ENCODE measurements around the gene DLGAP5. TPM values are rescaled to one million over a fixed set of nuclear protein-coding genes. Genes with fewer than 3 reads are reported as not detected.

Gene DLGAP5
- total RNA-seq, 1 experiment from 2014 or later: 118 TPM

GRCh38 chr14:55103005-55103640 lies 88.3 kb downstream of the DLGAP5 start:
- no peak overlapping the region for H3K56ac ChIP-seq (ENCODE audit: insufficient read length, low read depth, low read length)
- H4K20me1 ChIP-seq (ENCODE audit: control insufficient read depth, insufficient read depth, insufficient read length): no peaks in the 10 kb centered on the region
- WGBS (ENCODE audit: extremely low coverage, insufficient read length, low lambda C conversion rate): no CpG with 5 or more reads among the region's 13 CpGs
- peak overlapping the region; percentile 45; the same call in 1 of the 2 replicates for H3K14ac ChIP-seq (ENCODE audit: insufficient read depth, low read length)
- no peak overlapping the region for H3T11ph ChIP-seq (ENCODE audit: low read length)
- no peak overlapping the region for H3K9ac ChIP-seq (ENCODE audit: extremely low read depth, insufficient read length, low read length)
- H3K27ac ChIP-seq (ENCODE audit: insufficient read length, low read depth, low read length): peak overlapping the region; percentile 71
- no peaks in the 10 kb centered on the region for H3K79me2 ChIP-seq (ENCODE audit: insufficient read depth, low read length)
- H3K4ac ChIP-seq (ENCODE audit: low read depth, low read length): no peak overlapping the region
- no peak overlapping the region for H3K23ac ChIP-seq (ENCODE audit: insufficient read length, low read depth, low read length)
- H3K4me2 ChIP-seq (ENCODE audit: insufficient read depth, insufficient read length, low read length): peak overlapping the region; percentile 16
- no peaks in the 10 kb centered on the region for H3K27me3 ChIP-seq (ENCODE audit: insufficient read depth, low read length)
- Mint-ChIP-seq H3K4me1 (peaks cover 38 to 44% of the 10 kb centered on the region in 2 experiments), H3K4me3 (peak overlapping the region; percentile 3 to 44; a peak in 4 of 5 replicates), H3K27me3 (ENCODE audit: low read depth) (peaks cover 6% of the 10 kb centered on the region), H3K27ac (peak overlapping the region; percentile 76 to 96 (median 89)), H3K9me3 (no peaks in the 10 kb centered on the region), H3K36me3 (ENCODE audit: insufficient read depth in 1 of 3, low read depth in 3 of 3) (peaks cover 0 to 5% (median 0%) of the 10 kb centered on the region in 3 experiments; a peak in 2 of 7 replicates)
- DNase-seq: peak; percentile 89
- no peak overlapping the region for H4K8ac ChIP-seq (replicated peaks; ENCODE audit: insufficient read length, low read depth, low read length)
- H3K23me2 ChIP-seq (ENCODE audit: insufficient read length, low read depth, low read length, poor library complexity, severe bottlenecking): no peaks in the 10 kb centered on the region
- H2BK120ac ChIP-seq (ENCODE audit: low read depth, low read length, poor library complexity, severe bottlenecking): no peak overlapping the region
- H4K5ac ChIP-seq (ENCODE audit: insufficient read length, low read depth, low read length): no peak overlapping the region
- H2BK5ac ChIP-seq (ENCODE audit: insufficient read length, low read length): no peak overlapping the region
- H2AK5ac ChIP-seq (ENCODE audit: insufficient read length, low read length): no peak overlapping the region
- no peak for TF ChIP-seq CTCF (conservative IDR thresholded peaks at IDR 0.05)
- no peak overlapping the region for H4K91ac ChIP-seq (ENCODE audit: insufficient read length, low read depth, low read length)
- H2BK12ac ChIP-seq (ENCODE audit: insufficient read length, low read depth, low read length): peak overlapping the region; percentile 63
- no peaks in the 10 kb centered on the region for H3K79me1 ChIP-seq (ENCODE audit: insufficient read depth, low read depth, low read length, poor library complexity, severe bottlenecking)
- peak overlapping the region; percentile 96 for H2AFZ ChIP-seq (ENCODE audit: low read length)
- H3K4me1 ChIP-seq (ENCODE audit: insufficient read depth, low read length): peaks cover 14% of the 10 kb centered on the region; the same call in 1 of the 2 replicates
- no peak overlapping the region for H2BK15ac ChIP-seq (ENCODE audit: low read depth, low read length)
- peak overlapping the region; percentile 70 for H3K18ac ChIP-seq (ENCODE audit: insufficient read length, low read depth, low read length)
- no peaks in the 10 kb centered on the region for H3K9me3 ChIP-seq (ENCODE audit: control insufficient read depth, low read depth, low read length)
- no peak overlapping the region for H2BK20ac ChIP-seq (ENCODE audit: low read depth, low read length, poor library complexity, severe bottlenecking)

All from H9 (cell line).